HG03342 (cell line): ENCODE results near the gene SNX21.
"Not testable (repeated sequence)": the region's sequence is repeated elsewhere in the genome, so short reads cannot be mapped to it uniquely, and the experiment has no call there.

Experiments
- ATAC-seq: cut with Tn5 transposase; IDR thresholded peaks from one replicate; pipeline ENCODE4 v1.9.1; 2021; ENCODE audit warnings: mild to moderate bottlenecking, moderate library complexity; ENCODE audit not compliant: unreplicated experiment

SNX21 gene

DNA sequence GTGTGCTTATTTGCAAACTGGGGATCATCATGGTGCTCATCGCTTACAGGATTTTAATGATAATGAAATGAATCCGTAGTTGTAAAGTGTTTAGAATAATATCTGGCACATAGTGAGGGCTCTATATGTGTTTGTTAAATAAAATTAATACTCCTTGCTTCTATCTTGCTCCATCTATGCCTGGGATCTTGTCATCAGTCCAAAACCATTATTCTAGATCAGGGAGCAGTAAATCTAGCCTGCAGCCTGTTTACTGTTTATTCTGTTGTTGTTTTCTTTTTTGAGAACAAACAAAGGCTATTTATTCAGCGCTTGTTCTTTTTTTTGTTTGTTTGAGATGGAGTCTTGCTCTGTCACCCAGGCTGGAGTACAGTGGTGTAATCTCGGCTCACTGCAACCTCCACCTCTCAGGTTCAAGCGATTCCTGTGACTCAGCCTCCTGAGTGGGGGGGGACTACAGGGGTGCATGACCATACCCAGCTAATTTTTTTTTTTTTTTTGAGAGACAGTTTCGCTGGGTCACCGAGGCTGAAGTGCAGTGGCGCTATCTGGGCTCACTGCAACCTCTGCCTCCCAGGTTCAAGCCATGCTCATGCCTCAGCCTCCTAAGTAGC, 15.5 kb downstream of the SNX21 start:
- no peak for ATAC-seq

DNA sequence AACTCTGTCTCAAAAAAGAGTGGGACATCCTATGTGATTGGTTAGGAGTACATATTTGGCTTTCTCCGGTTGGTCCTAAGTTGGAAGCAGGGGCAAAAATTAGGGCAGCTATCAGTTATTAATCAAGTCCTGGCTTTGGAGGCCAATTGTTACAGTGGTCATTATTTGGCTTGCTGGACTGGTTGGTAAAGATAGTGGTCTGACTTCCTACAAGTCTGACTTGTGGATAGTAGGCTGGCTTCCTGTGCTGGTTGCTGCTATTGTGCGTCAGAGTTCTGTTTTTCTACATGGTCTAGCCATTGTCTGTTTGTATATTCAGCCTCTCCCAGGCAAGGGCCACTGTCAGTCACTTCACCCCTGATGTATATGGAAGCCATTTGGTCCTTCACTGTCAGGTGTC, 16.6 kb downstream of the SNX21 start:
- no peak for ATAC-seq

DNA sequence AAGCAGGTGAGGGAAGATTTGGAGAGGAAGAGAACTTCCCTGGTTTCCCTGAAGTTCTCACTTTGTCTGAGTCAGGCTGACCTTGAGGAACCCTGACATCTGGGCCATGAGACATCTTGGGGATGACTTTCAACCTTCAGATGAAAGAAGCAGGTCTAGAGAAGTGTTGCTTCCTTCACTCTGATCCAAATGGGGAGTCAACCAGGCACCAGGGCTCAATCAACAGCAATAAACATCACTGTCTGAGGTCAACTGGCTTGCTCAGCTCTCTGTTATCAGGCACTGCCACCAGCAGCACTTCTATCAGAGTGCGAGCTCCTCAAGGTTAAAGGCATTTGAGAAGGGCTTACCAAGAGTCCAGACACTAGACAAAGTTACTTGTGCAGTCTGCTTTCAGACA, 17.3 kb downstream of the SNX21 start:
- ATAC-seq = no peak

DNA sequence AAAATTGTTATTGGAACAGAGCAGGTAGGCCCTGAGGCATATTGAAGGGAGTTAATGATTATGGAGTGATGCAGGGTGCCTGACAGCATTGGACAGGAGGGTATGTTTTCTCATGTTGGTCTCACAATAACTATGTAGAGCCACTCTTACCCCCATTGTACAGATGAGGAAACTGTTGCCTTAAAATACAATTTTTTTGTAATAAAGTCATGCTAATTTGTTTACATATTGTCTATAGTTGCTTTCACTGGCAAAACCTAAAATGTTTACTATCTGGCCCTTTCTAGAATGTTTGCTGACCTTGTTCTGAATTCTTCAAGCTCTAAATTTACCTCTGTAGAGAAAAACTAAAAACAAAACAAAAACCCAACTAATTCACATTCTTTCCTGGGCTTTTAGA, 17.9 kb downstream of the SNX21 start:
- no peak for ATAC-seq

DNA sequence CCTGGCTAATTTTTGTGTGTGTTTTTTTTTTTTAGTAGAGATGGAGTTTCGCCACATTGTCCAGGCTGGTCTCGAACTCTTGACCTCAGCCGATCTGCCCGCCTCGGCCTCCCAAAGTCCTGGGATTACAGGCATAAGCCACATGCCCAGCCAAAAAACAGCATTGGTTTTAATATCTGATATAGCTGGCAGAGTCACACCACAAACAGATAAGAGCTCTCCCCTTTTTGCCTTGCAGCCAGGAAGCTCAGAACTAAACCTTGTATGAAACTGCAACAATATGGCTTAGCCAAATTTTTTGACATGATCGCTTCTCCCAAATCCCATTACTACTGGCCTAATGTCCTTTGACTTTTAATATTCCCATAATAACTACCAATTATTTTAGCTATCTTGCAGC, 18.7 kb downstream of the SNX21 start:
- ATAC-seq = no peak

DNA sequence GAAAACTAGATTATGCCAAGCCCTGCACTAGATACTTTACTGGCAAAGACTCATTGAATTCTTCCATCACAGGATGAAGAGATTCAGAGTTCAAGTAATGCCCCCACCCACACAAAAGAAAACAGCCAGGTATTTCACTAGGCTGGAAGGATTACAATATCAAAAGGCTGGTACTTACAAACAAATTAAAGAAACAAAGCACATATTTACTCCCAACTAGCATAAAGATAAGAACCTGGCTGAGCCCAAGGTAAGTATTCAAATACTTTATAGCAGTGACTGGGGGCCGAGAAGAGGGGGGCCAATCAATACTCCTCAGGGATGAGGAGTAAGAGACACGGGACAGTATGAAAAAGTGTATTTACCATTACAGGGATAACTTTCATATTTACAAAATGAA, 19.9 kb downstream of the SNX21 start:
- no peak for ATAC-seq

DNA sequence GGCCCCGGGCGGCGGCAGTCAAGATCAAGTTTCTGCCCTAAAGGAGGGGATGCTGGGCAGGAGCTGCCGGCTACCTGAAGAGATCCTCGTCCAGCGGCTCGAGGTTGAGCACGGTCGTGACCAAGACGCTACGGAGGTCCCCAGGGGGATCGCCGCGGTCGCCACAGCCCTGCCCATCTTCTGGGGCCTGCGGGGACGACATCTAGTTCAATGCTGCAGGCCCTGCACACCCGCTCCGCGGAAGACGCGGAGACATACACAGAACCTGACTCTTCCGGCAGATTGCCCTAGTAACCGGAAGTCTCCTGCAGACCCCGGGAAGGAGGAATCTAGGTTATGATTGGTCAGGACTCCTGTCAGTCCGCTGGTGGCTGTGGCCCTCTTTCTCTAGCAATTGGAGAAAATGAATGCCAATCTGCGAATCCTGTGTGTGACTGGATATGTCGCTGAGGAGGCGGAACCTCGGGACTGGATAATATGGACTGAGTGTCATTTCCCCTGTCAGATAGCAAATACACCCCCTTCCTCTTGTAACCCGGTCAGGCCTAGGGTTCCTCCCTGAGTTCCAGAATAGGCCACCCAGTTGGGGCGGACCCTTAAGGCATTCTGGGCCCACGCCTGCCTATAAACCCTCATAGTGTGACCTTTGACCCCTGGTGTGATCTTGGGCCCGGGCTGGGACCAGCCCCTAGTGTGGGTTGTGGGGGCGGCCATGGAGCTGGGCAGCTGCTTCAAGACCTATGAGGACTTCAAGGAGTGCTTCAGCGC, 23.7 kb downstream of the SNX21 start, which contains the start of the genes ACOT8 and ZSWIM3:
TSS of gene ACOT8 (minus strand) at position 279 of the 768 bp plus-strand sequence. CDS start at position 202, 77 bp downstream.
TSS of gene ZSWIM3 (plus strand) at position 501 of the 768 bp plus-strand sequence. CDS start at position 713, 212 bp downstream.
- peak; percentile 93 for ATAC-seq

DNA sequence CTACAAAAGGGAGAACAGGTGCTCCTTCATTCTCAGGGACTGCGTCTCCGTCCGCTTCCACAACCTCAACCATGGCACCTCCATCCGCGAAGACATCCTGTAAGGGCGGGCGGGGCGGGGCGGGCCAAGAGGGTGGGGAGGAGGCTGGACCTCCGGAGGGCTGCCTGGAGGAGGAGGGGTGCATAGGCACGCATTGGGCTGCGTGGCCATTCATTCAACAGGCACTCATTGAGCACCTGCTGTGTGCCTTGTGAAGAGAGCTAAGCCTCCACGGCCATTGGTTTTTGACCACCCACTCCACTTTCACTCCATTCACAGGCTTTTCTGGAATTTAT, 24.2 kb downstream of the SNX21 start:
- ATAC-seq = peak; percentile 15

DNA sequence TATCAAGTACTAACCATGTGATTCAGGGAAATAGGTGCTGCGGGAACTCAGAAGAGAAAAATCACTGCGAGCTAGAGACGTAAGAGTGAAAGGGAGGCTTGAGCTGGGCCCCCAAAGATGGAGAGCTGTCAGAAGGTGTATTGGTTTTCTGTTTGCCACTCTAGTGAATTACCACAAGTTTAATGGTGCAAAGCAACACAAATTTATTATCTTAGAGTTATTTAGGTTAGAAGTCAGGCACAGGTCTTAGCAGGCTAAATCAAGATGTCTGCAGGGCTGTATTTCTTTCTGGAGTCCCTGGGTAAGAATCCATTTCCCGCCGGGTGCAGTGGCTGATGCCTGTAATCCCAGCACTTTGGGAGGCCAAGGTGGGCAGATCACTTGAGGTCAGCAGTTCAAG, 26.3 kb downstream of the SNX21 start:
- no peak for ATAC-seq

DNA sequence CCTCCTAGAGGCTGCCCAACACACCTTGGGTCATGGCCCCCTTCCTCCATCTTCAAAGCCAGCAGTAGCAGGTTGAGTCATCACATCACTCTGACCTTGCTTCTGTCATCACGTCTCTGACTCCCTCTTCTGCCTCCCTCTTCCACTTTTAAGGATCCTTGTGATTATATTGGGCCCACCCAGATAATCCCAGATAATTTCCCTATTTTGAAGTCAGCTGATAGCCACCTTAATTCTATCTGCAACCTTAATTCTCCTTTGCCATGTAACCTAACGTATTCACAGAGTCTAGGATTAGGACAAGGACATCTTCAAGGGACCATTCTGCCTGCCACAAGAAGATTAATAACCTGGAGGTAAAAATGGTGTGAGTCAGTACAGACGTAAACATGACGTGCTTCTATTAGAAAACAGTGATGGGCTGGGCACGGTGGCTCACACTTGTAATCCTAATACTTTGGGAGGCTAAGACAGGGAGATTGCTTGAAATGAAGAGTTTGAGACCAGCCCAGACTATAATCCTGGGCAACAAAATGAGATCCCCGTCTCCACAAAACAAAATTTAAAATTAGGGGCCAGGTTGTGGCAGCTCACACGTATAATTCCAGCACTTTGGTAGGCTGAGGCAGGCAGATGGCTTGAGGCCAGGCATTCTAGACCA, 27.1 kb downstream of the SNX21 start:
- no peak for ATAC-seq

DNA sequence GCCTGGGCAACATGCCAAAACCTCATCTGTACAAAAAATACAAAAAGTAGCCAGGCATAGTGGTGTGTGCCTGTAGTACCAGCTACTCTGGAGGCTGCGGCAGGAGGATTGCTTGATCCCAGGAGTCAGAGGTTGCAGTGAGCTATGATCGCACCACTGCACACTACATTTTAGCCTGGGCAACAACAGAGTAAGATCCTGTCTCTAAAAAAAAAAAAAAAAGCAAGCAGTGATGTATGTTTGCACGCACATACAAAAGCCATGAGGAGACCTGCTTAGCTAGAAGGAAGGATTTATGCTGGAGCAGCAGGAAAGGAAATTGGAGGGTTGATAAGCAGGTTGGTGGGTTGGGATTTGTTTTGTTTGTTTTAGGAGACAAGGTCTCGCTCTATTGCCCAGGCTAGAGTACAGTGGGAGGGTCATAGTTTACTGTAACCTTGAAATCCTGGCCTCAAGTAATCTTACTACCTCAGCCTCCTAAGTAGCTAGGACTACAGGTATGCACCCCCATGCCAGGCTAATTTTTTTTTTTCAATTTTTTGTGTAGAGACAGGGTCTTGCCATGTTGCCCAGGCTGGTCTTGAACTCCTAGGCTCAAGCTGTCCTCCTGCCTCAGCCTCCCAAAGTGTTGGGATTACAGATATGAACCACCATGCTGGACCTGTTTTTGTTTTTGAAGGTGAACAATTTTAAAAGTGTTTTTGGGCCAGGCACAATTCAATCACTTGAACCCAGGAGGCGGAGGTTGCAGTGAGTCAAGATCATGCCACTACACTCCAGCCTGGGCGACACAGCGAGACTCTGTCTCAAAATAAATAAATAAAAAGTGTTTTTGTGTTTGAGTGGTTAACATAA, 27.8 kb downstream of the SNX21 start:
- no peak for ATAC-seq

DNA sequence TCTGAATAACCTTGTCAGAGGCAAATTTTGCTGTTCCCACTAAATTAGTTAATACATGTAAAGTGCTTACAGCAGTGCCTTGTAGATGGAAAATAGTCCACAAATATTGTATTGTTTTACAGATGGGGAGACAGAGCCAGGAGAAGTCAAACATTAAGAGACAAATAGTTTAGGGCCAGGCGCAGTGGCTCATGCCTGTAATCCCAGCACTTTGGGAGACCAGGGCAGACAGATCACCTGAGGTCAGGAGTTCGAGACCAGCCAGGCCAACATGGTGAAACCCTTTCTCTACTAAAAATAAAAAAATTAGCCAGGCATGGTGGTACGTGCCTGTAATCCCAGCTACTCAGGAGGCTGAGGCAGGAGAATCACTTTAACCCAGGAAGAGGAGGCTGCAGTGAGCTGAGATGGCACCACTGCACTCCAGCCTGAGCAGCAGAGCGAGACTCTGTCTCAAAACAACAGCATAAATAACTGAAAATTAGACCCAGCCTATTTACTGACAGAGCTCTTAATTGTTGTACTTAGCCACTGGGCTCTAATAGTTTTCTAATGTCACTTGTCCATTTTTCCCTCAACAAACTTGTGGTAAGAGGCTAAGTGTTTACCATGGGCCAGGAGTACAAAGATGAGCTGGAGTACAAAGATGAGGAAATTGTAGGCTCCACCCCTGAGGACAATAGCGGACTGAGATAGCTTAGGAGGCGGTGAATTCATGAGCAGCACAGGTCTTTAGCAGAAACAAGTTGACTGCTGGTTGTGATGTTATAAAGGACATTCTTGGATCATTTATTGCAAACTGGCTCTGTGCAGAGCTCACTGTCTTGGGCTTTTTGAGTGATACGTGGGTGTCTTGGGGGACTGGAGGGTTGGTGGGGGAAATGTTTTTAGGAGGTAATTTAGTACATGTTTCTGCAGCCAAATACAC, 30.2 kb downstream of the SNX21 start:
- ATAC-seq = no peak

DNA sequence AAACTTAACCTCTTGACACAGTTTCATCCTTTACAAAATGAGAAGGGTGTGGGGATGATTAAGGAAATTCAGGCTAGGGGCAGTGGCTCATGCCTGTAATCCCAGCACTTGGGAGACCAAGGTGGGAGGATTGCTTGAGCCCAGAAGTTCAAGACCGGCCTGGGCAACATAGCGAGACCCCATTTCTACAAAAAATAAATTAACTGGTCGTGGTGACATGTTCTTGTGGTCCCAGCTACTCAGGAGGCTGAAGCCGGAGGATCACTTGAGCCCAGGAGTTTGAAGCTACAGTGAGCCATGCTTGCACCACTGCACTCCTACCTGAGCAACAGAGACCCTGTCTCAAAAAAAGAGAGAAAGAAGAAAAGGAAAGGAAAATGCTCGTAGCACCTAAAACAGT, 32.9 kb downstream of the SNX21 start:
- ATAC-seq = no peak

DNA sequence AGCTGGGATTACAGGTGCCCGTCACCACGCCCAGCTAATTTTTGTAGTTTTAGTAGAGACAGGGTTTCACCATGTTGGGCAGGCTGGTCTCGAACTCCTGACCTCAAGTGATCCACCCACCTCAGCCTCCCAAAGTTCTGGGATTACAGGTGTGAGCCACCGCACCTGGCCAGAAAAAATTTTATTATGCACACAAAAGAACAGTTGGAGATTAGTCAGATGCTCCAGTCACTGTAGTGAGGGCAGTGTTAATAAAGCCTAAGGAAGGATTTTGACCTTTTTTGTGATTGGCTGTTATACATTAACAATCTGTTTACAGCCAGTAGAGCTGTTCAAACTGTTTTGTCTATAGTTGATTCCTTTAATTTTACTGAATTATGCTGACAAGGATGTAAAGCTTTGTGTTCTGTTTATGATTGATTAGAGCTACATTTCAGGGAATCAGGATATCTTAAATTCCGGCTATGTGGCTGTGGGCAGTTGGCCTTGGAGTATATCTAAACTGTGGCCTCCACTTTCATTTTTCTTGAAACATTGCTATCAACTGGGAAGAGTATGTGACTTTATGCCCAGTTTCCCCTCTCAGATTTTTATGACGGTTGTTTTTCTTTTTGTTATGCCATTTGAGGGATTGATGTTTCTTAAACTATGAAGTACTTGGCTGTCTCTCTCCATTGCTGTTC, 33.7 kb downstream of the SNX21 start:
- no peak for ATAC-seq

DNA sequence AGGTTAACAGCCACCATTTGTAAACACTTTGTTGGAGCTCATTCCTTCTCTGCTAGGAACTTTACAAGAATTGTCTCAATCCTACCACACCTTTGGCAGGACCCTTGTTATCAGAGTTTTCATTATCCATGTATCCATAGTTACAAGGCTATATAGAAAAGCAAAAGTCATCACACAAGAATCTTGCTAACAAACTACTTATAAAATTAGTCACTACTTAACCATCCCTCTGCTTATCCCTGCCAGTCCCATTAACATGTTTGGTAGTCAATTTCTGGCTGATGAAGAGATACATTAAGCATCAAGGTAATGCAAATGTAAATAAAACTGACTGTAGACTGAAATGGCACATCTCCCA, 34.2 kb downstream of the SNX21 start:
- ATAC-seq = no peak

DNA sequence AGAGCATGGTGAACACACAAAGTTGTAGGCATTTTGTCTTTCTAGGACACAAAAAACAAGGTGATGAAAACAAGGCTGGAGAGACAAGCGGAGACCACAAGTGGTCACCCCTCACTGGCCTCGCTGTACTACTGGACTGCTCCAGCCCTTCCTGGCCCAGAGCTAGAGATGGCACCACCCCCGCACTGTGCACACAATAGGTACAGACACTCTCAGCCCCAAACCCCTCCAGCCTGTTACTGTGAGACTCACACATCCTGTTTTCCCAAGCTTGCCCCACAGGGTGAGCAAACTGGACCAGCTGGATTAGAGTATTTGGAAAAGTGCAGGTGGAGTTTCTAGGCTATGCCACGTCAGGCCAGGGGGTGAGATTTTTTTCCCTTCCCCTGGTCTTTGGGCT, 39.0 kb downstream of the SNX21 start:
- ATAC-seq = no peak

DNA sequence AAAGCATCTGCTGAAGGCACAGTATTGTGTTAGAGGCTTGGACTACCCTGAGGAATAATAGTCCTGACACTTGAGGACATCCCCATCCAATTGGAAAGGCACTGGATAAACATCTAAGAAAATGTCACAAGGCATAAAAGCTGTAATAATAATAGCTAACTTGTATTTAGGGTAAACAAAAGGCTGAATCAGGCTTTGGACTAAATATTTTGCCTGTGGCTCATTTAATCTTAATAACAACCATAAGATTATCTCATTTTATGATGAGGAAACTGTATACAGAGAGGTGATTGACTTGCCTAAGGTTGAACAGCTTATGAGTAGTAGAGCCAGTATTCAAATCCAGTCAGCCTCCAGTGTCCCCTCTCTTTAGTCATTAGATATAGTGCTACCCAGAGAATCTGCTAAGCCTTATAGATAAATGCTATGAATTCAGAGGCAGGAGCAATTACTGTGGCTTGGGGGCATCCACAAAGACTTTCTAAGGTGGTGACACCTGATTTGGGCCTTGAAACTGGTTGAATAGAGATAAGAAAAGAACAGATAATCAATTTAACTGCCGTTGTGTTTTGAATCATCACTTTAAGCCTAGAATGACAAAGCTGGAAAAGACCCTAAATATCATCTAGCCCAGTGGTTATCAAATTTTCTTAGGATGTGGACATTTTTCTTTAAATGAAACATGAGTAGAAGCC, 40.0 kb downstream of the SNX21 start:
- ATAC-seq = no peak

DNA sequence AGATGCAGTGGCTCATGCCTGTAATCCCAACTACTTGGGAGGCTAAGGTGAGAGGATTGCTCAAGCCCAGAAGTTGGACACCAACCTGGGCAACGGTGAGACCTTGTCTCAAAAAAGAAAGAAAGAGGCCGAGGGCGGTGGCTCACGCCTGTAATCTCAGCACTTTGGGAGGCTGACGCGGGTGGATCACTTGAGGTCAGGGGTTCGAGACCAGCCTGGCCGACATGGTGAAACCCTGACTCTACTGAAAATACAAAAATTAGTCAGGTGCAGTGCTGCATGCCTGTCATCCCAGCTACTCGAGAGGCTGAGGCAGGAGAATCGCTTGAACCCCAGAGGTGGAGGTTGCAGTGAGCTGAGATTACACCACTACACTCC, 40.5 kb downstream of the SNX21 start:
- not testable (repeated sequence) for ATAC-seq

DNA sequence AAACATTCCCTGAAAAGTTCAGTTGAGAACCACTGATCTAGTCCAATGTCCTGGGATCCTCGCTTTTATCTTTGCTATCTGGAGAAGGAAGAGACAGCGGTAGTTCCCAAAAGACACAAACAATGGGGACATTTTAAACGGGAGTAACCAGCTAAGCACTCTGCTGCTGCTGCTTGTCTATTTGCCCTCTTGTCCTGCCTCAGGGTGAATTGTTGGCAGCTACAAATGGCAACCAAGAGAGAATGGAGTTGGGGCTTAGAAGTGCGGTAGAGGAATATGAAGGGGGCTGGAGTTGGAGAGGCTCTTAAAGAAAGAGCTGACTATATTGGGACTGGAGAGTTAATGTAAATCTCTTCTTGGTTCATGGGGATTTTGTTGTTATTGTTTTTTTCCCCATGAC, 41.0 kb downstream of the SNX21 start:
- no peak for ATAC-seq
